B cell (primary cell): ENCODE data around the gene SLC4A5. TPM values are rescaled to one million over a fixed set of nuclear protein-coding genes. Genes with fewer than 3 reads are reported as not detected.
"Not testable (repeated sequence)": the region's sequence is repeated elsewhere in the genome, so short reads cannot be mapped to it uniquely, and the experiment has no call there.

ENCODE experiments used
- ATAC-seq: fragments of 200-7000 bp; cut with Tn5 transposase; one replicate; pipeline ENCODE4 v1.10.0; 2021; ENCODE audit warnings: low read depth, mild to moderate bottlenecking, moderate number of reproducible peaks, moderate library complexity
- CTCF ChIA-PET: fragments of 350-600 bp; sonication (Branson Sonifier 250); formaldehyde crosslinking; loops from one replicate; lab custom pipeline; 2021; ENCODE audit warnings: antibody characterized with exemption, inconsistent platforms; lab: Charles Lee
- POLR2A ChIA-PET: fragments of 350-600 bp; sonication (Branson Sonifier 250); formaldehyde crosslinking; loops from one replicate; lab custom pipeline; 2021; ENCODE audit warnings: antibody characterized with exemption; lab: Charles Lee
- DNase-seq: peaks from one replicate; pipeline ENCODE4 v3.0.0; 2013
- H2AFZ ChIP-seq: 2 replicates; pipeline ENCODE4 v1.6.1; 2012; ENCODE audit warnings: mild to moderate bottlenecking, low read depth, low read length; ENCODE audit not compliant: insufficient read depth, poor library complexity, severe bottlenecking
- H3K27ac ChIP-seq, 2 donors: 1 replicate in 1 of 2; 2 replicates in 1 of 2; pipeline ENCODE4 v1.5.1; 2012 to 2013; ENCODE audit warnings: low read length in 2 of 2, mild to moderate bottlenecking in 2 of 2, moderate library complexity in 1 of 2
- H3K27me3 ChIP-seq, 4 experiments: fragments of 200-600 bp in 1 of 4; sonication (generic) in 1 of 4; replicated peaks in 1 of 4; 1 replicate in 2 of 4; 2 replicates in 2 of 4; pipeline versions ENCODE4 v1.6.1 to v1.7.0; 2013 to 2016; ENCODE audit warnings: low read length in 3 of 4, mild to moderate bottlenecking in 2 of 4, mixed read lengths in 1 of 4, moderate library complexity in 1 of 4; ENCODE audit not compliant: insufficient read depth in 4 of 4, control insufficient read depth in 3 of 4; ENCODE audit errors: control extremely low read depth in 1 of 4
- H3K36me3 ChIP-seq, 2 experiments: replicated peaks in 1 of 2; 1 replicate in 1 of 2; 2 replicates in 1 of 2; pipeline versions ENCODE4 v1.6.1 to v1.7.1; 2013; ENCODE audit warnings: low read length in 1 of 2; ENCODE audit not compliant: insufficient read depth in 2 of 2, control insufficient read depth in 1 of 2; ENCODE audit errors: control extremely low read depth in 1 of 2, extremely low read depth in 1 of 2
- H3K4me1 ChIP-seq, 2 donors: fragments of 200-600 bp in 1 of 2; sonication (generic) in 1 of 2; 1 replicate in 1 of 2; 2 replicates in 1 of 2; pipeline versions ENCODE4 v1.5.1 to v1.6.1; 2013 to 2017; ENCODE audit warnings: low read length in 2 of 2; ENCODE audit not compliant: control insufficient read depth in 2 of 2, insufficient read depth in 2 of 2
- H3K4me2 ChIP-seq: replicated peaks from 2 replicates; pipeline ENCODE3; 2012; ENCODE audit warnings: mild to moderate bottlenecking, low read depth, low read length; ENCODE audit not compliant: poor library complexity, severe bottlenecking
- H3K4me3 ChIP-seq, 5 experiments: fragments of 200-600 bp in 1 of 5; sonication (generic) in 1 of 5; 1 replicate in 3 of 5; 2 replicates in 2 of 5; pipeline versions ENCODE4 v1.5.1 to v1.7.0; 2011 to 2016; ENCODE audit warnings: low read length in 4 of 5, mild to moderate bottlenecking in 4 of 5, low read depth in 2 of 5, control low read depth in 1 of 5, moderate library complexity in 1 of 5; ENCODE audit not compliant: insufficient read depth in 1 of 5; ENCODE audit errors: control extremely low read depth in 1 of 5, extremely low read depth in 1 of 5
- H3K79me2 ChIP-seq: fragments of 200-600 bp; sonication (generic); one replicate; pipeline ENCODE4 v1.6.0; 2016; ENCODE audit warnings: low read length; ENCODE audit not compliant: control insufficient read depth, insufficient read depth
- H3K9ac ChIP-seq: fragments of 200-600 bp; sonication (generic); 2 replicates; pipeline ENCODE4 v1.6.1; 2017; ENCODE audit warnings: mild to moderate bottlenecking, low read length, moderate library complexity
- H3K9me3 ChIP-seq, 3 donors: one replicate each; pipeline versions ENCODE4 v1.6.1 to v1.7.1; 2013; ENCODE audit warnings: low read length in 2 of 3; ENCODE audit not compliant: control insufficient read depth in 2 of 3, insufficient read depth in 1 of 3; ENCODE audit errors: control extremely low read depth in 1 of 3
- H4K20me1 ChIP-seq: 2 replicates; pipeline ENCODE4 v1.6.0; 2012; ENCODE audit warnings: mild to moderate bottlenecking, low read length; ENCODE audit not compliant: insufficient read depth, control insufficient read depth, poor library complexity, severe bottlenecking
- H3K27ac Mint-ChIP-seq: one replicate; pipeline ENCODE4 v1.8.0; 2021; ENCODE audit warnings: mixed read lengths
- H3K27me3 Mint-ChIP-seq: one replicate; pipeline ENCODE4 v1.8.0; 2021; ENCODE audit warnings: mixed read lengths
- H3K4me1 Mint-ChIP-seq: one replicate; pipeline ENCODE4 v1.8.0; 2021; ENCODE audit warnings: mixed read lengths
- H3K4me3 Mint-ChIP-seq: one replicate; pipeline ENCODE4 v1.8.0; 2021; ENCODE audit warnings: mixed read lengths
- H3K9me3 Mint-ChIP-seq: one replicate; pipeline ENCODE4 v1.8.0; 2022; ENCODE audit warnings: mixed read lengths; ENCODE audit not compliant: insufficient read depth
- EZH2 ChIP-seq: IDR thresholded peaks from 2 replicates; pipeline ENCODE4 v1.6.1; 2012; ENCODE audit warnings: borderline replicate concordance, low read depth, mild to moderate bottlenecking, moderate library complexity, low read length; ENCODE audit not compliant: insufficient read depth, poor library complexity, severe bottlenecking
- WGBS: methylation state at CpG from one replicate; pipeline ENCODE4 v1.1.5; 2013; ENCODE audit warnings: missing lambda C conversion rate; ENCODE audit not compliant: insufficient coverage; 5-methylcytosine and 5-hydroxymethylcytosine counted together
- intact Hi-C: fragments of 100-400 bp; cut with micrococcal nuclease; formaldehyde crosslinking; loops from one replicate; pipeline ENCODE4 v1.10.0; 2022
- polyA plus RNA-seq: library from polyadenylated mRNA; depleted of rRNA; stranded (reverse); fragments of >200 nt; gene quantifications from 2 replicates; pipeline ENCODE4 v1.2.3, GENCODE V29; 2012
- total RNA-seq, 2 donors: library from RNA; stranded (reverse); fragments of 120-200 nt in 1 of 2; gene quantifications; 1 replicate in 1 of 2; 2 replicates in 1 of 2; pipeline versions ENCODE4 v1.2.3 to v1.2.4, GENCODE V29; 2013 to 2022
- TF ChIP-seq, protein P1 (sequence below): fragments of 200-600 bp; IDR thresholded peaks from one replicate; pipeline ENCODE4 v1.8.0; 2022; ENCODE audit warnings: antibody characterized with exemption, mild to moderate bottlenecking

The SLC4A5 gene
- total and polyA plus RNA-seq, 2 donors (not counting 1 experiment from before 2014, with no cell fraction given): 3.3 to 9.7 TPM

DNA sequence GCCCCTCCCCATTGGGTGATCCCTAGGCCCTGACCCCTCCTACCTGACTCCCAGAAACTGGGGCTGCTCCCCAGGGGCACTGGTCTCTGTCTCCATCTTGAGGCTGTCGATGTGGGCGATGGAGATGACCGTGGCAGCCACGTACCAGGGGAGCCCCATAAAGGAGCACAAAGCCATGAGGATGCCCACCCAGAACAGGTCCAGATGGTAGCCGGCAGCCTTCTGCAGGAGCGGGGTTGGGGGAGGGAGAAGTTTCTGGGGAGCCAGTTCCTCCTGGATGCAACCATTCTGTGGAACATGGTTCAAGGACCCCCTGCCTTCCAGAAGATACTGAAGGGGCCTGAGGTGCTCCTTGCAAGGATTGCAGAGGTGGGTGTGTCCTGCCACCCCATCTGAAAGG lies 110.8 kb downstream of the SLC4A5 start:
- no peak for TF ChIP-seq EZH2
- TF ChIP-seq, protein P1, sequence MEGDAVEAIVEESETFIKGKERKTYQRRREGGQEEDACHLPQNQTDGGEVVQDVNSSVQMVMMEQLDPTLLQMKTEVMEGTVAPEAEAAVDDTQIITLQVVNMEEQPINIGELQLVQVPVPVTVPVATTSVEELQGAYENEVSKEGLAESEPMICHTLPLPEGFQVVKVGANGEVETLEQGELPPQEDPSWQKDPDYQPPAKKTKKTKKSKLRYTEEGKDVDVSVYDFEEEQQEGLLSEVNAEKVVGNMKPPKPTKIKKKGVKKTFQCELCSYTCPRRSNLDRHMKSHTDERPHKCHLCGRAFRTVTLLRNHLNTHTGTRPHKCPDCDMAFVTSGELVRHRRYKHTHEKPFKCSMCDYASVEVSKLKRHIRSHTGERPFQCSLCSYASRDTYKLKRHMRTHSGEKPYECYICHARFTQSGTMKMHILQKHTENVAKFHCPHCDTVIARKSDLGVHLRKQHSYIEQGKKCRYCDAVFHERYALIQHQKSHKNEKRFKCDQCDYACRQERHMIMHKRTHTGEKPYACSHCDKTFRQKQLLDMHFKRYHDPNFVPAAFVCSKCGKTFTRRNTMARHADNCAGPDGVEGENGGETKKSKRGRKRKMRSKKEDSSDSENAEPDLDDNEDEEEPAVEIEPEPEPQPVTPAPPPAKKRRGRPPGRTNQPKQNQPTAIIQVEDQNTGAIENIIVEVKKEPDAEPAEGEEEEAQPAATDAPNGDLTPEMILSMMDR: no peak

DNA sequence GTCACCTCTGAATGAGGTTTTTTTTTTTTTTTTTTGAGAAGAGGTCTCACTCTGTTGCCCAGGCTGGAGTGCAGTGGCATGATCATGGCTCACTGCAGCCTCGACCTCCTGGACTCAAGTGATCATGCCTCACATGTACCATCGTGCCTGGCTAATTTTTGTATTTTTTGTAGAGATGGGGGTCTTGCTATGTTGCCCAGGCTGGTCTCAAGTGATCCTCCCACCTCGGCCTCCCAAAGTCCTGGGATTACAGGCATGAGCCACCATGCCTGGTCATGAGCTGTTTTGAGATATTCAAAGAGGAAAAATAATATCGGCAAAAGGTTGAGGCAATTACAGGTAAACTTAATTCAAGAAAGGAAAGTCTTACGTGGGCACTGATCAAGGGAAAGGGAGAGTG lies 113.4 kb downstream of the SLC4A5 start:
- CTCF ChIA-PET: interaction anchor here (1.3 kb wide), 1 partner anchor 20 kb away, joined by 3 read pairs; no protein-coding TSS in a partner anchor
- H3K4me1 Mint-ChIP-seq, H3K27me3 ChIP-seq, H3K4me2 ChIP-seq, H2AFZ ChIP-seq, H3K4me3 ChIP-seq, H3K79me2 ChIP-seq, ATAC-seq, H3K4me1 ChIP-seq, H4K20me1 ChIP-seq, DNase-seq, H3K9me3 Mint-ChIP-seq, intact Hi-C loops, H3K9ac ChIP-seq, H3K27me3 Mint-ChIP-seq, H3K36me3 ChIP-seq, POLR2A ChIA-PET, H3K27ac ChIP-seq, H3K9me3 ChIP-seq, H3K27ac Mint-ChIP-seq, H3K4me3 Mint-ChIP-seq: not testable (repeated sequence)
- WGBS: 92% methylated on average over 4 of the region's 5 CpGs

More for the DNA sequence above, 110.8 kb downstream of the SLC4A5 start:
- no peaks in the 10 kb centered on the region for H3K9me3 ChIP-seq
- no peak overlapping the region for H2AFZ ChIP-seq
- no peak overlapping the region for H3K4me3 ChIP-seq
- ATAC-seq (no peak), DNase-seq (no peak)
- CTCF ChIA-PET: no interaction called here
- no peak overlapping the region for H3K27ac ChIP-seq
- H3K27me3 ChIP-seq: no peaks in the 10 kb centered on the region
- H3K9ac ChIP-seq: no peak overlapping the region
- H3K4me1 ChIP-seq: no peaks in the 10 kb centered on the region
- no peaks in the 10 kb centered on the region for H3K9me3 Mint-ChIP-seq
- H4K20me1 ChIP-seq: no peaks in the 10 kb centered on the region
- H3K4me3 Mint-ChIP-seq: no peak overlapping the region
- WGBS: 91% methylated on average over 6 of the region's 6 CpGs
- no peaks in the 10 kb centered on the region for H3K36me3 ChIP-seq
- no peak overlapping the region for H3K4me2 ChIP-seq
- no peaks in the 10 kb centered on the region for H3K4me1 Mint-ChIP-seq
- no peaks in the 10 kb centered on the region for H3K27me3 Mint-ChIP-seq
- no peak overlapping the region for H3K27ac Mint-ChIP-seq
- POLR2A ChIA-PET: no interaction called here
- no peaks in the 10 kb centered on the region for H3K79me2 ChIP-seq
- intact Hi-C loops: no loop called here
